Pancreas (tissue), 10 donors: ENCODE measurements around the gene MAP3K1. TPM values are rescaled to one million over a fixed set of nuclear protein-coding genes. Genes with fewer than 3 reads are reported as not detected.

ENCODE experiments used
- ATAC-seq, 4 donors: fragments of 200-7000 bp; cut with Tn5 transposase; one replicate each; pipeline versions ENCODE4 v1.8.0 to v1.9.1; 2020; ENCODE audit warnings: mild to moderate bottlenecking in 4 of 4, moderate library complexity in 4 of 4
- DNase-seq, 6 donors: peaks; one replicate each; pipeline ENCODE4 v3.0.0-alpha.2; 2020
- FAIRE-seq: peaks from 2 replicates; lab custom pipeline; 2012; peaks lifted over from hg19 to GRCh38; lab: Jason Lieb, UNC
- H3K27ac ChIP-seq, 4 donors: fragments of 200-600 bp; sonication (generic); 1 replicate in 3 of 4; 2 replicates in 1 of 4; pipeline versions ENCODE4 v1.5.0 to v1.8.0; 2020
- H3K27me3 ChIP-seq, 4 donors: fragments of 200-600 bp; one replicate each; pipeline ENCODE4 v1.8.0; 2021
- H3K36me3 ChIP-seq, 3 donors: fragments of 200-600 bp; sonication (generic) in 1 of 3; one replicate each; pipeline versions ENCODE4 v1.5.0 to v1.8.0; 2020 to 2021
- H3K4me1 ChIP-seq, 3 donors: fragments of 200-600 bp; one replicate each; pipeline ENCODE4 v1.8.0; 2021
- H3K4me3 ChIP-seq, 4 donors: fragments of 200-600 bp; sonication (generic) in 2 of 4; one replicate each; pipeline versions ENCODE4 v1.5.0 to v1.8.0; 2020 to 2021
- H3K9me3 ChIP-seq, 4 donors: fragments of 200-600 bp; one replicate each; pipeline ENCODE4 v1.8.0; 2021
- WGBS, 2 donors: extraction: QIAGEN DNeasy Blood & Tissue Kit; methylation state at CpG; one replicate each; pipeline ENCODE4 v1.1.7; 2013; 5-methylcytosine and 5-hydroxymethylcytosine counted together
- intact Hi-C, 3 donors: fragments of 100-400 bp; cut with DNase I; formaldehyde crosslinking; loops; one replicate each; pipeline versions ENCODE4 v1.11.1 to v1.14.2; 2022
- polyA plus RNA-seq, 2 donors: library from polyadenylated mRNA; stranded (reverse); fragments of 200-250 nt; gene quantifications; one replicate each; pipeline ENCODE4 v1.2.3, GENCODE V29; 2013
- total RNA-seq, 6 donors: library from RNA; stranded (reverse); fragmentation: NEBNext Ultra II Directional in 4 of 6; extraction: Animal tissue kit (Norgen Biotek cat#: 25700) in 4 of 6; gene quantifications; one replicate each; pipeline versions ENCODE4 v1.2.1 to v1.2.4, GENCODE V29; 2021 to 2023
- TF ChIP-seq, protein P1 (sequence below), 4 donors: fragments of 200-600 bp; sonication (generic) in 3 of 4; IDR thresholded peaks; one replicate each; pipeline versions ENCODE4 v1.5.0 to v1.8.0; 2021; ENCODE audit warnings: antibody characterized with exemption in 4 of 4
- donor health status: healthy with polysubstance abuse.
- donor health status: DM: no; HTN: no; CAD: no; lungs with moderate emphysema.
- donor health status: DM: no; HTN: no; CAD: no.
- donor health status: control.
- donor health status: control.
- donor health status: Bipolar disorder and iron deficiency.
- donor health status: DM: yes; HTN: yes; CAD: no.
- donor health status: DM: no; HTN: no; CAD: no.
- donor health status: DM: no; HTN: no; CAD: no.
- donor health status: DM: yes; HTN: yes; CAD: no.

Gene MAP3K1
- total and polyA plus RNA-seq, 8 donors = 5.4 to 28.7 (median 12.1) TPM

DNA sequence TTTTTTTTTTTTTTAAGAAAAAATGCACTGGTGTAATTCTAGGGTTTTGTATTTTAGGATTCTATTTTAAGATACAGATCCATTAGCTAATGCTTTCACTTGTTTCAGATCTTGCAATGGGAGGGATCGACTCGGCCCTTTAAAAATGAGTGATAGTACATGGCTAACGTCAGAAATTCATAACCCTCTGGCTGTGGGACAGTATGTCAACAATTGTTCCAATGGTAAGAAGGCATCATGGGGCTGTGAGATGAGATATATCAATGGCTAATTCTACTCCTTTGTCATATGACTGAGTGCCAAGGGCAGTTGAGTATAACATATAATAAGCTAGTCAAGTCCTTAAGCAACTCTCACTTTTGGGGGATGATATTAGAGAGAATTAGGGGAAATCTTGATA, 98.4 kb downstream of the MAP3K1 start:
- TF ChIP-seq, protein P1, sequence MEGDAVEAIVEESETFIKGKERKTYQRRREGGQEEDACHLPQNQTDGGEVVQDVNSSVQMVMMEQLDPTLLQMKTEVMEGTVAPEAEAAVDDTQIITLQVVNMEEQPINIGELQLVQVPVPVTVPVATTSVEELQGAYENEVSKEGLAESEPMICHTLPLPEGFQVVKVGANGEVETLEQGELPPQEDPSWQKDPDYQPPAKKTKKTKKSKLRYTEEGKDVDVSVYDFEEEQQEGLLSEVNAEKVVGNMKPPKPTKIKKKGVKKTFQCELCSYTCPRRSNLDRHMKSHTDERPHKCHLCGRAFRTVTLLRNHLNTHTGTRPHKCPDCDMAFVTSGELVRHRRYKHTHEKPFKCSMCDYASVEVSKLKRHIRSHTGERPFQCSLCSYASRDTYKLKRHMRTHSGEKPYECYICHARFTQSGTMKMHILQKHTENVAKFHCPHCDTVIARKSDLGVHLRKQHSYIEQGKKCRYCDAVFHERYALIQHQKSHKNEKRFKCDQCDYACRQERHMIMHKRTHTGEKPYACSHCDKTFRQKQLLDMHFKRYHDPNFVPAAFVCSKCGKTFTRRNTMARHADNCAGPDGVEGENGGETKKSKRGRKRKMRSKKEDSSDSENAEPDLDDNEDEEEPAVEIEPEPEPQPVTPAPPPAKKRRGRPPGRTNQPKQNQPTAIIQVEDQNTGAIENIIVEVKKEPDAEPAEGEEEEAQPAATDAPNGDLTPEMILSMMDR (IDR thresholded peaks at IDR 0.05) = no peak
- DNase-seq = no peak
- WGBS, 2 donors = 86 to 94% methylated on average over 3 of the region's 3 CpGs
- Histone ChIP-seq H3K4me3 (no peak overlapping the region), H3K4me1 (peaks cover 0 to 8% (median 0%) of the 10 kb centered on the region in 3 donors), H3K27me3 (no peaks in the 10 kb centered on the region), H3K27ac (no peak overlapping the region), H3K9me3 (no peaks in the 10 kb centered on the region), H3K36me3 (no peaks in the 10 kb centered on the region)
- ATAC-seq = no peak
- intact Hi-C loops = no loop called here
- no peak for FAIRE-seq

DNA sequence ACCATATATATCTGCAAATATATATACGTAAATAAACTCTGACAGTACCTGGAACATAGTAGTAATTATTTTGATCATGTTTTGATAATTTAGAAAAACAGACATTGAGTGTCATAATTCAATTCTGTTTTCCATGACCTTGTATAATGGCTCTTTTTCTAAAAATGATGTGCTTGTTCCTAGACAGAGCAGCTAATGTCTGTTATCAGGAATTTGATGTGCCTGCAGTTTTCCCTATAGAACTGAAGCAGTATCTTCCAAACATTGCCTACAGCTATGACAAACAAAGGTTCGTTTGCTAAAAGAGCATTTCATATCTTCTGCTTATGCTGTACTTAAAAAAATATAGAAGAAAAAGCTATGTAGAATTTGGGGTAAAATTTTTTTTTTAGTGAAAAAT, 99.3 kb downstream of the MAP3K1 start:
- FAIRE-seq = no peak

DNA sequence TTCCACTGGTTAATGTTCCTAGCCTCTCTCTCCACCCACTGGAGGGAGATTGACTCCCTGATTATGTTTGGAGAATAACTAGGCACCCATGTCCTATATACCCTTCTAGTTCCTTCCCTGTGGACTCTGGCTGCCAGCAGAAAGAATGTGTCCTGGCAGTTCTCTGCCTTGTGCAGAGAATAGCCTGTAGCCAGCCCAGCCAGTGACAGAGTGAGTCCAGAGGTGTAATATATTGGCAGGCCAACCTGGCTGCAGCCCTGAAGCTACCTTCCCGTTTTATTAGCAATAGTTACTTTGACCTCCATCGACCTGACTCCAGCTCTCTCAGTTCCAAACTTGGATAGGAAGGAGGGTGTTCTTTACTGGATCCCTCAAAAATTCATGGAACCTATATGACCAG, 102.2 kb downstream of the MAP3K1 start:
- TF ChIP-seq, protein P1 (IDR thresholded peaks at IDR 0.05) = no peak
- Histone ChIP-seq H3K4me3 (no peak overlapping the region), H3K36me3 (peaks cover 0 to 8% (median under 1%) of the 10 kb centered on the region in 3 donors), H3K4me1 (peaks cover 0 to 7% (median 0%) of the 10 kb centered on the region in 3 donors), H3K27me3 (no peaks in the 10 kb centered on the region), H3K27ac (no peak overlapping the region), H3K9me3 (no peaks in the 10 kb centered on the region)
- 51 to 52% methylated on average over 2 of the region's 2 CpGs for WGBS, 2 donors
- DNase-seq (no peak), ATAC-seq (peak in 1 of 4 donors; percentile 52), FAIRE-seq (no peak)
- intact Hi-C loops = no loop called here

More for the DNA sequence above, 99.3 kb downstream of the MAP3K1 start:
- TF ChIP-seq, protein P1 (IDR thresholded peaks at IDR 0.05) = no peak
- Histone ChIP-seq H3K4me1 (peaks cover 0 to 8% (median 0%) of the 10 kb centered on the region in 3 donors), H3K9me3 (no peaks in the 10 kb centered on the region), H3K27ac (no peak overlapping the region), H3K4me3 (no peak overlapping the region), H3K27me3 (no peaks in the 10 kb centered on the region), H3K36me3 (no peaks in the 10 kb centered on the region)
- ATAC-seq (no peak), DNase-seq (no peak)
- intact Hi-C loops = no loop called here
- 81 to 87% methylated on average over 2 of the region's 2 CpGs for WGBS, 2 donors

DNA sequence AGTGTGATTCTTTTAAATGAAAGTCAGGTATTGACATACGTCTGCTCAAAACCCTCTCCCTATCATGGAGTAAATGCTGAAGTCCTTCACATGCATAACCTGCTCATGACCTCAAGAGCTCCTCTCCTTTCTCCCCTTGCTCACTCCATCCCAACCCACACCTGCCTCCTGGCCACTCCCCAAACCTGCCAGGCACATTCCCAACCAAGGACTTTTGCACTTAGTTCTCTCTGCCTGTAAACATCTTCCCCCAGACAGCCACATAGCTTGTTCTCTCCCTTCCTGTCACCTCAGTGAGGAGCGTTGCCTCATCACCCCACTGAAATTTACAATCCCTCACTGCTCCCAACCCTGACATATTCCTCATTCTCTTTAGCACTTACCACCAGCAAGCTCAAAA, 102.7 kb downstream of the MAP3K1 start:
- Histone ChIP-seq H3K27me3 (no peaks in the 10 kb centered on the region), H3K36me3 (peaks cover 0 to 13% (median 5%) of the 10 kb centered on the region in 3 donors), H3K4me3 (no peak overlapping the region), H3K27ac (no peak overlapping the region), H3K4me1 (peaks cover 0 to 7% (median 0%) of the 10 kb centered on the region in 3 donors), H3K9me3 (no peaks in the 10 kb centered on the region)
- FAIRE-seq (no peak), ATAC-seq (peak in 1 of 4 donors; percentile 30), DNase-seq (no peak)
- whole genome bisulfite sequencing, 2 donors = 67% methylated on average over 2 of the region's 2 CpGs
- intact Hi-C loops = no loop called here
- TF ChIP-seq, protein P1 (IDR thresholded peaks at IDR 0.05) = no peak

DNA sequence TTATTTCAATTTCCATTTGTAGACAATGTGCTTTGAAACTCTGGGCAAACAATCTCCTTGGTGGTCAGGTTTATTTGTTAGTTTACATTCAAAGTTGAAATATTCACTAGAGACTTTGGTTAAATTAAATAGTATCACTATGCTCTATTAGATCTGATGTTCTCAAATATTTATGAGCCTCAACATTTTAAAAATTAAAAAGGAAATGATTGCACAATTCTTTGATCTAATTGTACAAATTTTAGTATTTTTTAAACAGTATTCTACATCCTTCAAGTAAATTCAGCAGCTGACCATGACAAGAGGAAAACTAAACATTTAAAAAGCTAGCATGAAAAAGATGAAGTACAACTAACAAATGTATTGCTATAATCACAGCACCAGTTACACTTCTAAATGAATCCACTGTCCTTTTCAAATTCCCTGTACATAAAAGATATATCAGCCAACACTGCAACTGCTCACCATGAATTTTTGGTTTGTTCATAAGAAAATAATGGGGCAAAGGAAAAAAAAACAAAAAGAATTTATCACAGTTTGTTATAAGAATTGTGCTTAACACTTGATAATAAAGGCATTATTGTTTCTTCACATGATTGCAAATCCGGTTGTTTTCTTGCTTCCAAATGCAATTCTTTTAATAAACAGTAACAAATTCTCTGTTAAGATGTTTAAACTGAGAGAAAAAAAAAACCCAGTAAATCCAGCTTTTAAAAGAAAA, 104.8 kb downstream of the MAP3K1 start:
- DNase-seq = no peak
- 50 to 63% methylated on average over 1 of the region's 1 CpG for WGBS, 2 donors
- Histone ChIP-seq H3K9me3 (no peaks in the 10 kb centered on the region), H3K27me3 (no peaks in the 10 kb centered on the region), H3K4me1 (peaks cover 0 to 7% (median 0%) of the 10 kb centered on the region in 3 donors), H3K4me3 (no peak overlapping the region), H3K27ac (no peak overlapping the region), H3K36me3 (peaks cover 0 to 26% (median 6%) of the 10 kb centered on the region in 3 donors)
- intact Hi-C loops = no loop called here
- TF ChIP-seq, protein P1 (IDR thresholded peaks at IDR 0.05) = no peak
- no peak for FAIRE-seq
- ATAC-seq = no peak
